Activated T-cell treated with anti-CD3 and anti-CD28 coated beads, Interleukin-2, amount 50 U/mL, for 48 hours (primary cell): ENCODE results near the gene FIG4.
"Not testable (repeated sequence)": the region's sequence is repeated elsewhere in the genome, so short reads cannot be mapped to it uniquely, and the experiment has no call there.

Experiments
- DNase-seq, 2 experiments: peaks; one replicate each; pipeline ENCODE4 v3.0.0-alpha.2; 2020

Gene FIG4

GRCh38 chr6:109762166-109762565 is 71.1 kb downstream of the FIG4 start:
- DNase-seq, result no peak

GRCh38 chr6:109762769-109763441 is 71.8 kb downstream of the FIG4 start:
- DNase-seq, result no peak

GRCh38 chr6:109766167-109766566 is 75.1 kb downstream of the FIG4 start:
- no peak for DNase-seq

GRCh38 chr6:109767961-109768360 is 76.9 kb downstream of the FIG4 start:
- DNase-seq, result no peak

GRCh38 chr6:109768485-109768884 is 77.4 kb downstream of the FIG4 start:
- DNase-seq, result no peak

GRCh38 chr6:109769213-109769612 is 78.1 kb downstream of the FIG4 start:
- DNase-seq, result no peak

GRCh38 chr6:109770047-109770446 is 79.0 kb downstream of the FIG4 start:
- DNase-seq, result no peak

GRCh38 chr6:109770779-109771178 is 79.7 kb downstream of the FIG4 start:
- no peak for DNase-seq

- not testable (repeated sequence) for DNase-seq
These were observed 81.1 kb downstream of the FIG4 start for GRCh38 chr6:109771939-109772755.

- no peak for DNase-seq
These were observed 81.9 kb downstream of the FIG4 start for GRCh38 chr6:109772883-109773431.

- DNase-seq, result no peak
These were observed 89.9 kb downstream of the FIG4 start for GRCh38 chr6:109781001-109781400.

- no peak for DNase-seq
These were observed 91.4 kb downstream of the FIG4 start for GRCh38 chr6:109782491-109782999.

GRCh38 chr6:109783250-109783986 is 92.3 kb downstream of the FIG4 start:
- DNase-seq, result no peak

GRCh38 chr6:109787312-109787711 is 96.2 kb downstream of the FIG4 start:
- DNase-seq, result no peak

GRCh38 chr6:109788687-109789086 is 97.6 kb downstream of the FIG4 start:
- no peak for DNase-seq

- DNase-seq, result no peak
These were observed 99.0 kb downstream of the FIG4 start for GRCh38 chr6:109790131-109790530.

GRCh38 chr6:109791301-109791700 is 100.2 kb downstream of the FIG4 start:
- DNase-seq, result no peak

GRCh38 chr6:109793021-109793420 is 101.9 kb downstream of the FIG4 start:
- no peak for DNase-seq

GRCh38 chr6:109793792-109794191 is 102.7 kb downstream of the FIG4 start:
- peak in 1 of 2 experiments; percentile 23 for DNase-seq

GRCh38 chr6:109794201-109794923 is 103.3 kb downstream of the FIG4 start:
- no peak for DNase-seq

- DNase-seq, result no peak
These were observed 105.0 kb downstream of the FIG4 start for GRCh38 chr6:109795994-109796555.

GRCh38 chr6:109799129-109799528 is 108.0 kb downstream of the FIG4 start:
- no peak for DNase-seq
